GM23248 (cell line): Measurements from ENCODE around the gene ZNF536. TPM values are rescaled to one million over a fixed set of nuclear protein-coding genes. Genes with fewer than 3 reads are reported as not detected.

ENCODE experiments used
- DNase-seq: peaks from one replicate; pipeline ENCODE4 v3.0.0-alpha.2; 2015
- H2AFZ ChIP-seq: fragments of 200-600 bp; sonication (generic); 2 replicates; pipeline ENCODE4 v1.6.1; 2016; ENCODE audit warnings: antibody characterized with exemption
- H3F3A ChIP-seq: fragments of 200-600 bp; sonication (generic); 2 replicates; pipeline ENCODE4 v1.6.1; 2016; ENCODE audit warnings: mild to moderate bottlenecking, antibody characterized with exemption, mixed run types; ENCODE audit not compliant: insufficient read depth
- H3K27ac ChIP-seq: fragments of 200-600 bp; sonication (generic); 2 replicates; pipeline ENCODE4 v1.5.1; 2016; ENCODE audit warnings: mild to moderate bottlenecking
- H3K27me3 ChIP-seq: fragments of 200-600 bp; sonication (generic); replicated peaks from 2 replicates; pipeline ENCODE4 v1.6.1; 2016; ENCODE audit warnings: mild to moderate bottlenecking; ENCODE audit not compliant: insufficient read depth
- H3K36me3 ChIP-seq: fragments of 200-600 bp; sonication (generic); 2 replicates; pipeline ENCODE4 v1.6.1; 2016; ENCODE audit warnings: low read depth, mild to moderate bottlenecking
- H3K4me1 ChIP-seq: fragments of 200-600 bp; sonication (generic); 2 replicates; pipeline ENCODE4 v1.6.1; 2016; ENCODE audit warnings: mild to moderate bottlenecking; ENCODE audit not compliant: insufficient read depth
- H3K4me2 ChIP-seq: fragments of 200-600 bp; sonication (generic); one replicate; pipeline ENCODE4 v1.6.1; 2016; ENCODE audit warnings: mild to moderate bottlenecking; ENCODE audit not compliant: unreplicated experiment
- H3K4me3 ChIP-seq: fragments of 200-600 bp; sonication (generic); 2 replicates; pipeline ENCODE4 v1.5.1; 2016; ENCODE audit warnings: mild to moderate bottlenecking
- H3K79me2 ChIP-seq: fragments of 200-600 bp; sonication (generic); 2 replicates; pipeline ENCODE4 v1.6.1; 2016; ENCODE audit warnings: mild to moderate bottlenecking; ENCODE audit not compliant: insufficient read depth
- H3K9ac ChIP-seq: fragments of 200-600 bp; sonication (generic); 2 replicates; pipeline ENCODE4 v1.6.1; 2016; ENCODE audit warnings: mild to moderate bottlenecking
- H3K9me2 ChIP-seq: fragments of 200-600 bp; sonication (generic); 2 replicates; pipeline ENCODE4 v1.6.1; 2016; ENCODE audit warnings: mixed run types, mild to moderate bottlenecking, moderate library complexity; ENCODE audit not compliant: insufficient read depth
- H3K9me3 ChIP-seq: fragments of 200-600 bp; sonication (generic); one replicate; pipeline ENCODE4 v1.6.1; 2017; ENCODE audit warnings: low read depth
- H4K20me1 ChIP-seq: fragments of 200-600 bp; sonication (generic); 2 replicates; pipeline ENCODE4 v1.6.0; 2016; ENCODE audit not compliant: insufficient read depth
- EZH2 ChIP-seq: fragments of 200-600 bp; sonication (generic); IDR thresholded peaks from 2 replicates; pipeline ENCODE4 v1.6.1; 2018; ENCODE audit warnings: antibody characterized with exemption, mild to moderate bottlenecking; ENCODE audit not compliant: insufficient read depth, poor library complexity, severe bottlenecking
- EZH2phosphoT487 ChIP-seq: fragments of 200-600 bp; sonication (generic); IDR thresholded peaks from 2 replicates; pipeline ENCODE4 v1.6.1; 2018; ENCODE audit warnings: antibody characterized with exemption, moderate library complexity, mild to moderate bottlenecking, low read depth; ENCODE audit not compliant: insufficient read depth
- WGBS, 2 experiments: methylation state at CpG; one replicate each; pipeline ENCODE4 v1.1.6; 2015 to 2017; ENCODE audit warnings: low lambda C conversion rate in 2 of 2, low coverage in 1 of 2; ENCODE audit errors: missing lambda C conversion rate in 2 of 2; 5-methylcytosine and 5-hydroxymethylcytosine counted together
- in situ Hi-C: fragments of 300-500 bp; cut with MboI; formaldehyde crosslinking; loops from 2 replicates; pipeline ENCODE4 v1.15.0; 2020
- polyA plus RNA-seq: library from polyadenylated mRNA; unstranded; fragments of >200 nt; fragmentation: Nextera tagmentation; extraction: Ambion mirVana; gene quantifications from 2 replicates; pipeline ENCODE4 v1.2.1, GENCODE V29; 2016
- total RNA-seq: library from RNA; depleted of rRNA; stranded (reverse); fragments of >200 nt; shearing (Covaris generic); gene quantifications from 2 replicates; pipeline ENCODE4 v1.2.3, GENCODE V29; 2014

Gene ZNF536
- total and polyA plus RNA-seq, 2 experiments from 2014 or later: 0.35 to 0.43 TPM

DNA sequence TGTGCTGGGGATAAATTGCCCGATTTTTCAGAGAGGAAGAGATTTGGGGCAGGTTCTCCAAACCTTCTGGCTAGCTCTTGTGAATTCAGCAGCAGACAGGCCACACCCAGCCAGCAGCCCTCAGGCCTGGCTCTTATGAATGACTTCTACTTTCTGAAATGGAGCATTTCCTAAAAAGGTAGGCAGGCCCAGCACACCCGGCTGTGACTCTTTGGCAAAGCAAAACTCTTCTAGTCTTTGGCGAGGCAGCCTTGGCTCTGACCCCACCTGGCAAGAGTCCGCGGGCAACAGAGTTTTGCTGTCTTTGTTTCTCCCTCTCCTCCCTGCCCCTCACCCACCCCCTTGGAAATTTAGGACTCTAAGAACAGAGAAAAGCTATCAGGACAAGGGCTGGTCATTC is 221.2 kb downstream of the ZNF536 start:
- WGBS, 2 experiments: 12 to 15% methylated on average over 5 of the region's 5 CpGs
- Histone ChIP-seq H3K9me3 (no peaks in the 10 kb centered on the region), H4K20me1 (no peaks in the 10 kb centered on the region), H3K4me3 (no peak overlapping the region), H3K27me3 (no peaks in the 10 kb centered on the region), H3K9ac (no peak overlapping the region), H3K27ac (no peak overlapping the region), H3F3A (no peaks in the 10 kb centered on the region), H3K4me2 (no peak overlapping the region), H3K4me1 (no peaks in the 10 kb centered on the region), H3K9me2 (no peaks in the 10 kb centered on the region), H2AFZ (no peak overlapping the region), H3K79me2 (no peaks in the 10 kb centered on the region), H3K36me3 (no peaks in the 10 kb centered on the region)
- no peak for TF ChIP-seq EZH2phosphoT487
- DNase-seq: no peak
- in situ Hi-C loops: no loop called here

- 68 to 71% methylated on average over 11 of the region's 11 CpGs for WGBS, 2 experiments
- TF ChIP-seq EZH2: no peak
- no peak for TF ChIP-seq EZH2phosphoT487
- Histone ChIP-seq H4K20me1 (no peaks in the 10 kb centered on the region), H3K27ac (no peak overlapping the region), H3K4me1 (no peaks in the 10 kb centered on the region), H3F3A (no peaks in the 10 kb centered on the region), H3K9me3 (no peaks in the 10 kb centered on the region), H3K4me3 (no peak overlapping the region), H3K79me2 (no peaks in the 10 kb centered on the region), H3K27me3 (no peaks in the 10 kb centered on the region), H3K9me2 (no peaks in the 10 kb centered on the region), H2AFZ (no peak overlapping the region), H3K4me2 (no peak overlapping the region), H3K9ac (no peak overlapping the region), H3K36me3 (no peaks in the 10 kb centered on the region)
- in situ Hi-C loops: no loop called here
- no peak for DNase-seq
Observed at GRCh38 chr19:30593975-30594745, 222.0 kb downstream of the ZNF536 start.

DNA sequence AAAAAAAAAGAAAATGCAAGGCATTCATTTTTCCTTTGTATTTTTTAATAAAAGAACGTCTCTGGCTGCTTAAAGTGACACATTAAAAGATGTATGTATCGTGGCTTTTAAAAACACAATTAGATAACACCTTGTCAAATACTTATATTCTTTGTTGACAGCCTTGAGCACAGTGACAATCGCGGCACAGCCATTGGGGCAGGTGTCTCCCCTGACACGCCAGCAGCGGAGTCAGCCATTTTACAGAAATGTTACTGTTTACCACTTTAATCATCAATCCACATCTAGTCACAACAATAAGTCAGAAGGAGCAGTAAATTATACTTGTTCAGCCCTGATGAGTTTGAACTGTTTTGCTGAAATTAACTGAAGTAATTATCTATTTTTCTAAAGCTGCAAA is 224.1 kb downstream of the ZNF536 start:
- H3K36me3 ChIP-seq: no peaks in the 10 kb centered on the region
- 73 to 74% methylated on average over 6 of the region's 6 CpGs for WGBS, 2 experiments
- no peaks in the 10 kb centered on the region for H3K4me1 ChIP-seq
- TF ChIP-seq EZH2 (no peak), EZH2phosphoT487 (no peak)
- no peaks in the 10 kb centered on the region for H3K9me2 ChIP-seq
- H3K27me3 ChIP-seq: no peaks in the 10 kb centered on the region
- no peak overlapping the region for H3K9ac ChIP-seq
- H3K27ac ChIP-seq: no peak overlapping the region
- no peaks in the 10 kb centered on the region for H3F3A ChIP-seq
- H3K4me3 ChIP-seq: no peak overlapping the region
- no peaks in the 10 kb centered on the region for H4K20me1 ChIP-seq
- no peaks in the 10 kb centered on the region for H3K79me2 ChIP-seq
- DNase-seq: no peak
- H2AFZ ChIP-seq: no peak overlapping the region
- in situ Hi-C loops: no loop called here
- H3K9me3 ChIP-seq: no peaks in the 10 kb centered on the region
- H3K4me2 ChIP-seq: no peak overlapping the region

DNA sequence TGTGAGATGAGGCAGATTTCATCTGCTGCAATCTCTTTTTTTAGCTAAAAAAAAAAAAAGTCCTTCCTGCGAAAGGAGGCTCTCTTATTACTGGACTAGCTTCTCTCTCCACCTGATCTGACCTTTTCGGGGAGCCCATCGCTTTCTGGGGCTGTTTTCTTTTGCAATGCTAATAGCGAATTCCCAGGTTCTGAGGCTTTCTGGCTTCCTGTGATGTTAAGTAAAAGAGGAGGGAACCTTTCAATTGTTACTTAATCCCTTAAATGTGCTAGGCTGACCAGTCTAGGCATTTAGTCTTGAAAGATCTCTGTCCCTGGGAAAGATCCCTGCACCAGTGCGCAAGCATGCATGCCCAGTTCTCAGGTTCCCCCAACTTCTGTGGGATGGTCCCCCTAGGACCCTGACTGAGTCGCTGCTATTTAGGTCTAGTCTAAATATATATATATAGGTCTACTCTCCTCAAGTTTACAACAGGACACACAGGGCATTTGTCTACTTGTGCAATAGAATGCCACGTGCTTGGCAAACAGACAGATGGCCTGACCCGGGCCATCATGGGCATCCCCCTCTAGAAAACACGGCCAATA is 224.7 kb downstream of the ZNF536 start:
- no peaks in the 10 kb centered on the region for H3F3A ChIP-seq
- TF ChIP-seq EZH2: no peak
- no peak for TF ChIP-seq EZH2phosphoT487
- no peaks in the 10 kb centered on the region for H3K9me3 ChIP-seq
- no peaks in the 10 kb centered on the region for H3K27me3 ChIP-seq
- no peak for DNase-seq
- H3K9ac ChIP-seq: no peak overlapping the region
- in situ Hi-C loops: no loop called here
- H3K36me3 ChIP-seq: no peaks in the 10 kb centered on the region
- no peaks in the 10 kb centered on the region for H3K79me2 ChIP-seq
- no peak overlapping the region for H3K4me2 ChIP-seq
- no peak overlapping the region for H3K4me3 ChIP-seq
- 48 to 49% methylated on average over 9 of the region's 9 CpGs for WGBS, 2 experiments
- no peaks in the 10 kb centered on the region for H3K9me2 ChIP-seq
- H3K27ac ChIP-seq: no peak overlapping the region
- H3K4me1 ChIP-seq: no peaks in the 10 kb centered on the region
- no peaks in the 10 kb centered on the region for H4K20me1 ChIP-seq
- H2AFZ ChIP-seq: no peak overlapping the region
